ENCODE data around the gene LYPD6B. TPM values are rescaled to one million over a fixed set of nuclear protein-coding genes. Genes with fewer than 3 reads are reported as not detected.

LYPD6B gene
- polyA plus RNA-seq, 5 donors = 19.7 to 36.1 (median 28.5) TPM

DNA sequence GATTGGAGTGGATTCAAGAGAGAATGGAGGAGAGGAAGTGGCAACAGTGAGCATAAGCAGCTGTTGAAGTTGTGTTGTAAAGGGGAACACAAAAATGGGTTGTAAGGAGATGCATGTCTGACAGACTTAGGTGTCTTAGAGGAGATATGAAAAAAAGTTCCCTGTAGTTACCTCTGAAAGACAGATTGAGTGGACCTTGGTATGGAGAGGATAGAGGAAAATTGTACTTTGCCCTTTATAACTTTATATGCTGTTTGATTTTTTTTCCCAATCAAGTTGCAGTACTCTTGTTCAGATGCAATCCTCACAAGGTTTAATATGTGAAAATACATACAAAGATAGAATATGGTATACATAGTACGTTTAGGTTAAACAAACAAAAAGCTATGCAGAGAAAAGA is 73.6 kb downstream of the LYPD6B start:
- DNase-seq = no peak

GRCh38 chr2:149112713-149113112 is 74.2 kb downstream of the LYPD6B start:
- DNase-seq = no peak

GRCh38 chr2:149115781-149116180 is 77.3 kb downstream of the LYPD6B start:
- DNase-seq = no peak

DNA sequence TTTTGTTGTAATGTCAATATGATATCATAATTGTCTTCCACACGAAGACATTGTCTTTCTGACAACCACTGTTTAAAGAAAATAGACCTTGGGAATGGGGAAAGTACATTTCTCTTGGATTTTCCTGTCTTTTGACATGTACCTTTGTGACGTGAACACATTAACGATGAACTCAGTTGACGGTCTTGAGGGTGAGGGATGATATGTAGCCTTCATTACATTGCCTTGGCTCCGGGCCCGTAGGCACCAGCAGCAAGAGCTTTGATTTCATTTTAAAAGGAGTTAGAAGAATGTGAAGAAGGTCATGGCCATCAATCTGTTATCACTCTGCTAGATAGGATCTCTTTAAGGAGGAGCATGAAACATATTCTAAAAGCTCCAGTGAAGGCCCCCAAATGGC is 80.9 kb downstream of the LYPD6B start:
- DNase-seq = no peak

DNA sequence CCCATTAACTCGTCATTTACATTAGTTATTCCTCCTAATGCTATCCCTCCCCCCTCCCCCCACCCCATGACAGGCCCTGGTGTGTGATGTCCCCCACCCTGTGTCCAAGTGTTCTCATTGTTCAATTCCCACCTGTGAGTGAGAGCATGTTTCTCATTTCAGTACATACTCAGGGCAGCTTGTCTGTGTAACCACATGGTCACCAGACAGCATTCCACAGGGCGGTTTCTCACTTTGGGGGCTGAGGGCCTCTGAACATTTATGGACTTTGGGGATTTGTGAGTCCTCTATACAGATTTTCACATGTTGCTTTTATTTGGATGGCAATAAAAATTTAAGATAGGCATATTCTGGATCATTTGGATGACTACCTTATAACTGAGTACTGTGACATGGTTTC is 84.0 kb downstream of the LYPD6B start:
- no peak for DNase-seq

DNA sequence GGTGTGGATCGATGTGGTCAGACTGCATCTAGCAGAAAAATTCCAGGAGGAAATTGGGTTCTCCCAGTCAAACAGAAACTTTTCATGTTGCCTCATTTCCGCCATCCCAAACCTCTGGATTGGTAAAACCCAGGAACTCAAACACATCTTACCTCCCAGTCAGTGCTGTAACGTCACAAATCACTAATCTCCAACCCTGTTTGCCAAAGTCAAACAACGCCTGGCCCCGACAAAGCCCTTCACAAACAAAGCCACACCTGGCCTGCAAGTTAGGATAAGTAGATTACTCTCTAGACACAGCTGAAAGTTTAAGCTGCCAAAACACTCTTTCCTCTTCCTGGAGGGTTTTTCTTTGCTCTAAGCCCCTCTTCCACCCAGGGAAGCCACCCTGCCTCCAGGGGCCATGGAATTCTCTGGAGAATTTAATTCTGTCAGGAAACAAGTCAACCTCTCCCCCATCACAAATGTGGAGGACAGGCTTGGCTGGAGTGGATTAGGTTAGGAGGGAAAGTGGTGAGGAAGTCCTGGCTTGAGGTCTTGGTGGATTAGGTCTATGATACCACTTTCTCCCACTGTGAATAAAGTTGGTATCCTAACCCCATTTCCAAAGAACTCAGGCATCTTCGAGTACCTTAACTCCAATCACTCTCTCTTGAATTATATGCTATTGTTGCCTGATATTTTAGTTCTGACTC is 86.7 kb downstream of the LYPD6B start:
- no peak for DNase-seq

DNA sequence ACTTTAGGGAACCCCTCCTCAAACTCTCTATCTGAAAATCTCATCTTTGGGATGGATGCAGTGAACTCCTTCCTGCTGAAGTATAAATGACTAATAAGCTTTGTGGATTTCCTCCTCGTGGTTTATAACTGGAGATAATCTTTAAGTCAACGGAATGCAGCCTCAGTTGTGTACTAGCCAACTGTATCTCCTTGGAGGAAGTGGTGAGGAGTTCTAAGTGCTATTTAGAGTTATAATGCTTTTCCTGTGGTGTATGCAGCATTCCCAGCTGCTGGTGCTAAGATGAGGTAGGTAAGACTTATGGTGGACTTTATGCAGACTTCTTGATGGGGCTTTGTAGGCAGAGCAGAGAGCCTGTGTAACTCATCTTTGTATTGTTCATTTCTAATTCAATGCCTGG is 90.9 kb downstream of the LYPD6B start:
- DNase-seq = no peak

DNA sequence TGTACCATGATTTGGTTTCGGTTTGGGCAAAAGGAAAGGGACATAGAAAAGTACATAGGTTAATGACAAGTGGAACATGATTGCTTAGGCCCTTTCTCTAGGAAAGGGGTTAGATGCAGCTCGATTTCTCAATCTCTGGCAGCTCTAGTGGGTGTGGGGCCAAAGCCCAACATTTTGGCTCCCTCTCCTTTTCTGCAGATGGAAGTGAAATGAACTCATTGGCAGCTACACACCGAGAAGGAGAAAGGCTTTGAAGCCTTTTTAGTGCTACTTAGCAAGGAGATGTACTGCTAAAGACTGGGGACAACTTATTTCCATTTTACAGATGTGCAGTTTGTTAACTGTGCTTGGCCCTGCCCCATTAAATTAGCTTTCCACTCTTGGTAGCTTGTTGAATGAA is 93.8 kb downstream of the LYPD6B start:
- DNase-seq = no peak

GRCh38 chr2:149132901-149133300 is 94.4 kb downstream of the LYPD6B start:
- no peak for DNase-seq

- no peak for DNase-seq
These were observed 95.9 kb downstream of the LYPD6B start for GRCh38 chr2:149134335-149134923.

GRCh38 chr2:149136111-149136510 is 97.6 kb downstream of the LYPD6B start:
- no peak for DNase-seq

- no peak for DNase-seq
These were observed 102.5 kb downstream of the LYPD6B start for GRCh38 chr2:149141046-149141445.

DNA sequence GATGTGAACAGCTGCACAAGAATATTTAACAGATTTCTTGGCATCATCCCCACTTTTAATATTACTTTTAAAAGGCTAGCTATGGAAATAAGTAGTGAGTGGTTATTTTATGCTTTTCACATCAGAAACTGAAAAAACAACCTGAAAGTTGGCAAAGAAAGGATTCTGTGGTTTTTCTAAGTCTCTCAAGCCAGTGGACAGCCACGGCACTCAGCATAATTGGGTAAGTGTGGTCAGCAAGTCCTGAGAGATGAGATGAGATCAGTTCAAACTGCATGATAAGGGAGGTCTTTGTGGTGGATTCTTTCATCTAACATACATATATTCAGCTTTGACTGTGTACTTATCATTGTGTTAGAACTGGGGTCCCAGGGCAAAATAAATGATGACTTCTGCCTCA is 105.2 kb downstream of the LYPD6B start:
- DNase-seq = no peak

DNA sequence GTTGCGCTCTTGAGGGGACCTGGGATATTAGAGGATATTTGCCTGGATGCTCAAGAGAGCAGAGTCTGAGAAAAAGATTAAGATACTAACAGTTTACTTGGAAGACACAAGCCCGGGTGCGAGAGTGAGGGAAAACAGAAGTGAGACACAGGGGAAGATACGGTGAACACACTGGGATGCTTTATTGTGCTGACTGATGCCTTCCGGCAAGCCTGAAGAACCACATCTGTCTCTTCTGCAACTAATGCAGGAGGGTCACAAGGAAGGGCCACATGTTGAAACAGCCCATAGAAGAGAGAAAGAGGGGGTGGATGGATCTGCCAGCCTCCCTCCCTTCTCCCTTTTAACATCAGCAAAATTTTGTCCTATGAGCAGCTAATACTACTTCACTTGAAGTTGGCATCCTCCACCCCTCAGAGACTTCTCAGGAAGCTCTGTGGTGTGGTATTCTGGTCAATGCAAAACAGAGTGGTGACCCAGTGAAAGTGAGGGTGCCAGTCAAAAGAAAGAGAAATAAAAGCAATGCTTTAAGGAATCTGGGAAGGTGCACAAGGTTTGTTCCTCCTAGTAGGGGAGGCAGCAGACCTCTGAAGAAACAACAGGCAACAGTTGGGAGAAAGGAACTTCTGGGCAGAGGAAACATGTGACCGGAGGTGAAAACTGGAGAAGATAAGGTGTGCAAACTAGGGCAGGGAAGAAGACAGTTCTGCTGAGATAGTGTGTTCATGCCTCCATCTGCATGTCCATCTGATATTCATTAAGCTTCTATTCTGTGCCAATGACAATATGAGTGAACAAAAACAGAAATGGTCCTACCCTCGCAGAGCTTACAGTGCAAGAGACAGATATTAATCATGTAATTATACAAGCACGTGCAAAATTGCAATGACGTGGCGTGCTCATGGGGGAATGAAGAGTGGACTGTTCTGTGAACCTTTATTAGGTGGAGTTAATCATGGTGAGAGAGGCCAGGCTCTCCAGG is 107.1 kb downstream of the LYPD6B start:
- no peak for DNase-seq

DNA sequence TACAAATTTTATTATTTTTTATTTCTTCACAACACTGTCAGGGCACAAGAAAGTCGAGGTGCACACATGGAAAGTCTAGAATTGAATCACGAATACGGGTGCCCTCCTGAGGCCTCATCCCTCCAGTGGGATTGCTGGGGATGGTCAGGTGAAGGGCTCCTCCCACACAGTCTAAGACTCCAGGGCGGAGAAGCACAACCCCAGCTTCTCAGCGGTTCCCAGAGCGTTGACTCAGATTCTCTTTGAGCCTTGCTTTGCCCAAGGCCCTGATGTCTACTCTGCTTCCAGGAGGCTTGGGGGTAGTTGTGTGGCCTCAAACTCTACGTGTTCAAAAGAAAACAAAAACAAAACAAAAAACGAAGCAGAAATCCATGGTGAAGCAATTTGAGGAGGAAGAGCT is 108.4 kb downstream of the LYPD6B start:
- DNase-seq = no peak

- no peak for DNase-seq
These were observed 109.9 kb downstream of the LYPD6B start for GRCh38 chr2:149148194-149149006.

DNA sequence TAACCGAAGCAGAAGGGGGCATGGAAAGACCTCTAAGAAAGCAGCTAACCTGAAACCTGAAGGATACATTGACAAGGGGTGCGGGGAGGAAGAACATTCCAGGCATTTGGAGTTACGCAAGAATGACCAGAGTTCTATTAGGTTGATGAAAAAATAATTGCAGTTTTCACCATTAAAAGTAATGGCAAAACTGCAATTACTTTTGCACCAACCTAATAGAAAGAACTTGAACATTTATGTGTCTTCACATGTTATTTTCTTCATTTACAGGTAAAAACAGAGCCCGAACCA is 110.5 kb downstream of the LYPD6B start:
- no peak for DNase-seq

- no peak for DNase-seq
These were observed 114.0 kb downstream of the LYPD6B start for GRCh38 chr2:149152469-149152953.

GRCh38 chr2:149155196-149155969 is 116.9 kb downstream of the LYPD6B start:
- DNase-seq = no peak

GRCh38 chr2:149155988-149156387 is 117.5 kb downstream of the LYPD6B start:
- DNase-seq = no peak
